GM18502 (cell line): ENCODE results near the gene SMAD5.

Experiments
- ATAC-seq: cut with Tn5 transposase; IDR thresholded peaks from one replicate; pipeline ENCODE4 v1.9.1; 2021; ENCODE audit warnings: mild to moderate bottlenecking; ENCODE audit not compliant: unreplicated experiment, poor library complexity

The SMAD5 gene

GRCh38 chr5:136212252-136212721 lies 79.6 kb downstream of the SMAD5 start:
- peak; percentile 61 for ATAC-seq

- no peak for ATAC-seq
These were observed 81.4 kb downstream of the SMAD5 start for GRCh38 chr5:136213919-136214493.

- ATAC-seq: no peak
These were observed 83.2 kb downstream of the SMAD5 start for GRCh38 chr5:136215812-136216211.

- no peak for ATAC-seq
These were observed 83.6 kb downstream of the SMAD5 start for GRCh38 chr5:136216230-136216629.

GRCh38 chr5:136221340-136221739 lies 88.7 kb downstream of the SMAD5 start:
- no peak for ATAC-seq

GRCh38 chr5:136222580-136223235 lies 90.1 kb downstream of the SMAD5 start:
- no peak for ATAC-seq

GRCh38 chr5:136225796-136226195 lies 93.2 kb downstream of the SMAD5 start:
- ATAC-seq: no peak

GRCh38 chr5:136226401-136226800 lies 93.8 kb downstream of the SMAD5 start:
- ATAC-seq: no peak

GRCh38 chr5:136228136-136228757 lies 95.6 kb downstream of the SMAD5 start:
- no peak for ATAC-seq

GRCh38 chr5:136230176-136230575 lies 97.5 kb downstream of the SMAD5 start:
- ATAC-seq: no peak

- peak; percentile 69 for ATAC-seq
These were observed 99.7 kb downstream of the SMAD5 start for GRCh38 chr5:136232316-136232715.
